ENCODE data around the gene CPPED1. TPM values are rescaled to one million over a fixed set of nuclear protein-coding genes. Genes with fewer than 3 reads are reported as not detected.
A peak's percentile ranks its signal among the peaks of the same experiment; 100 is the strongest.

CPPED1 gene
- total RNA-seq, 1 experiment from 2014 or later: 8.0 TPM

GRCh38 chr16:12609937-12610699 is 193.6 kb downstream of the CPPED1 start:
- DNase-seq (ENCODE audit: low read depth): peak; percentile 44

Other genes starting within 250 kb of the CPPED1 start
- gene SHISA9, start 97.7 kb upstream of the CPPED1 start, total RNA-seq (2014; rRNA removed; shearing (Covaris generic)): 0.46 TPM in 1 of 2 replicates, not detected in the other